NT2/D1 (cell line): ENCODE measurements around the gene EEF2.
"Not testable (repeated sequence)": the region's sequence is repeated elsewhere in the genome, so short reads cannot be mapped to it uniquely, and the experiment has no call there.

ENCODE experiments used
- YY1 ChIP-seq: IDR thresholded peaks from 2 replicates; pipeline ENCODE4 v1.6.1; 2011; ENCODE audit not compliant: insufficient read length, insufficient read depth
- ZNF274 ChIP-seq: IDR thresholded peaks from 2 replicates; pipeline ENCODE4 v1.6.1; 2011; ENCODE audit warnings: mild to moderate bottlenecking, low read depth, low read length

DNA sequence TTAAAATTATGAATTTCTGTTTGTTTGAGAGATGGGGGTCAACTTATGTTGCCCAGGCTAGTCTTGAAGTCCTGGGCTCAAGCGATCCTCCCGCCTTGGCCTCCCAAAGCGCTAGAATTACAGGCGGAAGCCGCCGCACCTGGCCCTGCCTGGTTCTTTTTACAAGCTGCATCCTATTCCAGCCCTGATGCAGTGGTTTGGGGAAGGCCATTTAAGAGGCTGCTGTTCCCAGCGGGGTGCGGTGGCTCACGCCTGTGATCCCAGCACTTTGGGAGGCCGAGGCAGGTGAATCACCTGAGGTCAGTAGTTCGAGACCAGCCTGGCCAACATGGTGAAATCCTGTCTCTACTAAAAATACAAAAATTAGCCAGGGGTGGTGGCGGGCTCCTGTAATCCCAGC is 17.3 kb downstream of the EEF2 start:
- not testable (repeated sequence) for TF ChIP-seq YY1, ZNF274
